ENCODE measurements around the gene ZCWPW1. TPM values are rescaled to one million over a fixed set of nuclear protein-coding genes. Genes with fewer than 3 reads are reported as not detected.

ZCWPW1 gene
- total RNA-seq, 2 experiments from 2014 or later = 4.1 to 10.8 TPM

GRCh38 chr7:100435401-100436304, 7.2 kb upstream of the ZCWPW1 start:
- Histone ChIP-seq H3K36me3 (ENCODE audit: insufficient read depth, low read length) (peaks cover 65% of the 10 kb centered on the region), H3K4me2 (ENCODE audit: low read length) (peak overlapping the region; percentile 85), H3K9me3 (ENCODE audit: low read length) (no peaks in the 10 kb centered on the region), H3K4me3 (ENCODE audit: low read depth, low read length, poor library complexity, severe bottlenecking) (peak overlapping the region; percentile 90), H3K4me1 (ENCODE audit: insufficient read depth, low read length, poor library complexity, severe bottlenecking) (peaks cover 51% of the 10 kb centered on the region), H3K9me2 (ENCODE audit: insufficient read depth, low read length) (no peaks in the 10 kb centered on the region), H2AFZ (ENCODE audit: low read length) (no peak overlapping the region), H3K79me2 (ENCODE audit: insufficient read depth, low read depth, low read length) (peaks cover 39% of the 10 kb centered on the region), H4K20me1 (ENCODE audit: insufficient read depth, low read length) (peaks cover 7% of the 10 kb centered on the region; the same call in 1 of the 2 replicates), H3K27ac (ENCODE audit: low read depth, low read length, poor library complexity, severe bottlenecking) (peak overlapping the region; percentile 84)
- ChIA-PET CTCF (ENCODE audit: unreplicated experiment) (interaction anchor here (1.0 kb wide), 1 partner anchor 12 kb away, joined by 5 read pairs; no protein-coding TSS in a partner anchor), POLR2A (interaction anchor here (0.9 to 1.2 kb wide), 3 partner anchors 9 to 18 kb away, joined by 3 to 6 read pairs (median 6); no protein-coding TSS in a partner anchor)
- peak; percentile 78 for DNase-seq (ENCODE audit: low spot score)
- TF ChIP-seq EZH2phosphoT487 (IDR thresholded peaks at IDR 0.05; ENCODE audit: borderline replicate concordance, low read depth, low read length) (no peak), CTCF (conservative IDR thresholded peaks at IDR 0.05; ENCODE audit: low read length) (no peak)
- TSS peak; percentile 73 for BruUV-seq (replicated peaks)
- intact Hi-C loops (cut with micrococcal nuclease; ENCODE audit: unreplicated experiment) = loop anchor here (2.0 kb wide), 1 partner anchor 239 kb away; no protein-coding TSS in a partner anchor

- peaks cover 48% of the 10 kb centered on the region for H3K79me2 ChIP-seq (ENCODE audit: insufficient read depth, low read depth, low read length)
These were observed 6.0 kb upstream of the ZCWPW1 start for GRCh38 chr7:100434297-100435144.

More at GRCh38 chr7:100434297-100435144, 6.0 kb upstream of the ZCWPW1 start:
- H2AFZ ChIP-seq (ENCODE audit: low read length) = no peak overlapping the region
- peak overlapping the region; percentile 85 for H3K4me2 ChIP-seq (ENCODE audit: low read length)
- peaks cover 54% of the 10 kb centered on the region for H3K4me1 ChIP-seq (ENCODE audit: insufficient read depth, low read length, poor library complexity, severe bottlenecking)
- H3K9me2 ChIP-seq (ENCODE audit: insufficient read depth, low read length) = no peaks in the 10 kb centered on the region
- no peaks in the 10 kb centered on the region for H3K9me3 ChIP-seq (ENCODE audit: low read length)
- no TSS peak for BruUV-seq (replicated peaks)
- peaks cover 68% of the 10 kb centered on the region for H3K36me3 ChIP-seq (ENCODE audit: insufficient read depth, low read length)
- peak overlapping the region; percentile 90 for H3K4me3 ChIP-seq (ENCODE audit: low read depth, low read length, poor library complexity, severe bottlenecking)
- ChIA-PET CTCF (ENCODE audit: unreplicated experiment) (interaction anchor here (1.0 kb wide), 1 partner anchor 13 kb away, joined by 5 read pairs; no protein-coding TSS in a partner anchor), POLR2A (interaction anchor here (0.6 to 1.1 kb wide), 2 partner anchors 19 to 41 kb away, joined by 3 to 4 read pairs; no protein-coding TSS in a partner anchor)
- intact Hi-C loops (cut with micrococcal nuclease; ENCODE audit: unreplicated experiment) = no loop called here
- H4K20me1 ChIP-seq (ENCODE audit: insufficient read depth, low read length) = peaks cover 9% of the 10 kb centered on the region; the same call in 1 of the 2 replicates
- DNase-seq (ENCODE audit: low spot score) = no peak
- TF ChIP-seq CTCF (conservative IDR thresholded peaks at IDR 0.05; ENCODE audit: low read length) (no peak), EZH2phosphoT487 (IDR thresholded peaks at IDR 0.05; ENCODE audit: borderline replicate concordance, low read depth, low read length) (no peak)
- peak overlapping the region; percentile 84 for H3K27ac ChIP-seq (ENCODE audit: low read depth, low read length, poor library complexity, severe bottlenecking)
